ENCODE data around the gene TAF10.

Gene TAF10

DNA sequence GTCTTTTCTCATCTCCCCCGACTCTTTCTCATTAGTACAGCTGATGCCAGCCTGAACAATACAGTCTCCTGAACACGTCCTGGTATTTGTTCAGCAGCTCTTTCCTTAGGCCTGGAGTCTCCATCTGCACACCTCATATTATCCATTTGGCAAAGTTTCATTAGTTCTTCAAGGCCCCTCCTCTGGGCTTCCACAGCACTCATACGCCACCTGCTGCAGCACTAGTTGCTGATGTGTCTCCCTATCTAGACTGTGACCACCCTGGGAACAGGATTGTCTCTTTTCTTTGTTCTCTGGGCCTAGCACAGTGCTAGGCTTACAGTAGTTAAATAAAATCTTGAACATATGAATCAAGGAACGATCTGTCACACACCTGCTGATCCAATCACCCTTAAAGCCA, 26.4 kb upstream of the TAF10 start:
- H3K27ac Mint-ChIP-seq: no peak overlapping the region
- no peaks in the 10 kb centered on the region for H3K27me3 Mint-ChIP-seq (ENCODE audit: low read depth)
- no peak overlapping the region for H3K4me3 Mint-ChIP-seq
- TF ChIP-seq CTCF (IDR thresholded peaks at IDR 0.05; ENCODE audit: unreplicated experiment in 3 of 3): no peak
- peaks cover 16% of the 10 kb centered on the region for H3K36me3 Mint-ChIP-seq (ENCODE audit: low read depth)
- no peaks in the 10 kb centered on the region for H3K9me3 Mint-ChIP-seq
- H3K4me1 Mint-ChIP-seq: peaks cover 6% of the 10 kb centered on the region

DNA sequence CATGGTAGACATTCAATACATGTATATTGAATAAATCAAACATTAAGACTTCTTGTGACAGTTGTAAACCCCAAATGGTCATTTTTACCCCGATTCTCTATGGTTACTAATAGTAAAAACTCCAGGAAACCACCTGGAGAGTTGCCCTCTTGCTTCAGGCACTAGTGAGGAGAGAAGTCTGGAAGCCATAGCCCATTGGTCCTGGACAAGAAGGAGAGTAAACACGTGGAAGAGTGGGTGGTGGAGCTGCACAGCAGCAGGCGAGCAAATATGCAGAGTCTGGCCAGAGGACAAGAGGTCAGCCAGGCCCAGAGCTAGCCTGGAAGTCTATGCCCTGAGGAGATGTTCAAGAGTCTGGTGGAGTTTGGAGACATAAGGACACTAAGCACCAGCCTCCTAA, 25.9 kb upstream of the TAF10 start:
- Mint-ChIP-seq H3K9me3 (no peaks in the 10 kb centered on the region), H3K4me3 (no peak overlapping the region), H3K27ac (no peak overlapping the region), H3K4me1 (peaks cover 6% of the 10 kb centered on the region), H3K36me3 (ENCODE audit: low read depth) (peaks cover 21% of the 10 kb centered on the region), H3K27me3 (ENCODE audit: low read depth) (no peaks in the 10 kb centered on the region)
- TF ChIP-seq CTCF (IDR thresholded peaks at IDR 0.05; ENCODE audit: unreplicated experiment in 3 of 3): no peak

DNA sequence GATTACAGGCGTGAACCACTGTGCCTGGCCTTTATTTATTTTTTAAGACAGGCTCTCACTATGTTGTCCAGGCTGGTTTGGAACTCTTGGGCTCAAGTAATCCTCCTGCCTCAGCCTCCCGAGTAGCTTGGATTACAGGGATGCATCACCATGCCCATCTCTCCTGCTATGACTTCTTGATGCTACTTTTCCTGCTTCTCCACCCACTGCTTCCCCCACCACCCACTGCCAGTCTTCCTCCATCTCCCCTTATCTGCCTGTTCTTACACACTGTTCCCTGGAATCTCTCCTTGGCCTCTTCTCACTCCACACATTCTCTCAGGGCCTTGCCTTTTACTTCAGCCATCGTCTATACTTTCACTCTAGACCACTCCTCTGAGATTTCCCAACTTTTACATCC, 24.5 kb upstream of the TAF10 start:
- Mint-ChIP-seq H3K4me1 (peaks cover 6% of the 10 kb centered on the region), H3K4me3 (no peak overlapping the region), H3K9me3 (no peaks in the 10 kb centered on the region), H3K27ac (no peak overlapping the region), H3K36me3 (ENCODE audit: low read depth) (peaks cover 31% of the 10 kb centered on the region), H3K27me3 (ENCODE audit: low read depth) (peaks cover 4% of the 10 kb centered on the region)
- TF ChIP-seq CTCF (IDR thresholded peaks at IDR 0.05; ENCODE audit: unreplicated experiment in 3 of 3): no peak

GRCh38 chr11:6635082-6635932, 23.3 kb upstream of the TAF10 start:
- H3K36me3 Mint-ChIP-seq (ENCODE audit: low read depth): peaks cover 41% of the 10 kb centered on the region
- H3K4me3 Mint-ChIP-seq: no peak overlapping the region
- H3K27me3 Mint-ChIP-seq (ENCODE audit: low read depth): peaks cover 9% of the 10 kb centered on the region
- H3K9me3 Mint-ChIP-seq: no peaks in the 10 kb centered on the region
- H3K4me1 Mint-ChIP-seq: peaks cover 6% of the 10 kb centered on the region
- no peak overlapping the region for H3K27ac Mint-ChIP-seq
- TF ChIP-seq CTCF (IDR thresholded peaks at IDR 0.05; ENCODE audit: unreplicated experiment in 3 of 3): no peak

- H3K9me3 Mint-ChIP-seq: no peaks in the 10 kb centered on the region
- no peak overlapping the region for H3K4me3 Mint-ChIP-seq
- no peak overlapping the region for H3K27ac Mint-ChIP-seq
- H3K4me1 Mint-ChIP-seq: peaks cover 4% of the 10 kb centered on the region
- peaks cover 9% of the 10 kb centered on the region for H3K27me3 Mint-ChIP-seq (ENCODE audit: low read depth)
- peaks cover 42% of the 10 kb centered on the region for H3K36me3 Mint-ChIP-seq (ENCODE audit: low read depth)
- no peak for TF ChIP-seq CTCF (IDR thresholded peaks at IDR 0.05; ENCODE audit: unreplicated experiment in 3 of 3)
These were observed 22.5 kb upstream of the TAF10 start for GRCh38 chr11:6634534-6634933.
